Fibroblast of skin of left biceps (primary cell): ENCODE measurements around the gene DAAM1.

Source experiments
- DNase-seq, 2 experiments: peaks; one replicate each; pipeline ENCODE4 v3.0.0-alpha.2; 2013; ENCODE audit warnings: low read depth in 2 of 2

Gene DAAM1

DNA sequence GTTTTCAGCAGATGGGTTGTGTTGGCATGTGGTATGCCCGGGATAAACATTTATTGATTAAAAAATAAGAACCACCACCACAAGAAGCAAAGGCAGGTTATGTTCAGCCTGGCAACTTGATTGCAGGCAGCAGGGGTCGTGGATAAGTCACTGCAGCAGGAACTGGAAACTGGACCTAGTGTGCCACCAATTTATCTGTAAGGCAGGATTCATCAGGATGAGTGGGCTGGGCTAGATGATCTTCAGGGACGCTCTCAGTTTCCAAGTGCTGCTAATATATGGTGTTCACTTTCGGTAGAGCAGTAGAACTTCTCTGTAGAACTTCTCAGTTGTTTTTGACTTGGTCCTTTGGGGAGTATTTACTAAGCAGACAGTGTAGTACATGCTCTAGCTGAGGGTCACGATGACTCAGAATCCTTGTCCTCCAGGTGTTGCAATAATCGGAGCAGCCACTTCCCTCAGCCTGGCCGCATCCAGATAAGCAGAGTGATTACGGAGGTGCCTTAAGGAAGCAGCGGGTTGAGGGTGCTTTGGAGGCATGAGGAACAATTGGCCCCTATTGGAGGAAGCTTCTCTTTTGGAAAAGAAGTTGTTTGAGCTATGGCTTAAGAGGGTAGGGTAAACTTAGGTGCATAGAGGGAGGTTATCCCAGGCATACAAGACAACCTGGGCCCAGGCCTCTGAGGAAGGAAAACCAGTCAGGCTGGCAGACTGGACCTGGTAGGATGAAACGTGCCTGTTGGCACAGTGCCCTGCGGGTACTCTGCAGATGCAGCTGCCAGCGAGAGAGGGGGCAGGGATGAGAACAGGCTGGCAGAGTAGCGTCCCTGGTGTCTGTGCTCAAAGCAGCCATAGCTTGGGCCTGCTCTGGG is 172.7 kb downstream of the DAAM1 start:
- DNase-seq = no peak

- DNase-seq = no peak
Measured at GRCh38 chr14:59362513-59362912, 174.0 kb downstream of the DAAM1 start.

DNA sequence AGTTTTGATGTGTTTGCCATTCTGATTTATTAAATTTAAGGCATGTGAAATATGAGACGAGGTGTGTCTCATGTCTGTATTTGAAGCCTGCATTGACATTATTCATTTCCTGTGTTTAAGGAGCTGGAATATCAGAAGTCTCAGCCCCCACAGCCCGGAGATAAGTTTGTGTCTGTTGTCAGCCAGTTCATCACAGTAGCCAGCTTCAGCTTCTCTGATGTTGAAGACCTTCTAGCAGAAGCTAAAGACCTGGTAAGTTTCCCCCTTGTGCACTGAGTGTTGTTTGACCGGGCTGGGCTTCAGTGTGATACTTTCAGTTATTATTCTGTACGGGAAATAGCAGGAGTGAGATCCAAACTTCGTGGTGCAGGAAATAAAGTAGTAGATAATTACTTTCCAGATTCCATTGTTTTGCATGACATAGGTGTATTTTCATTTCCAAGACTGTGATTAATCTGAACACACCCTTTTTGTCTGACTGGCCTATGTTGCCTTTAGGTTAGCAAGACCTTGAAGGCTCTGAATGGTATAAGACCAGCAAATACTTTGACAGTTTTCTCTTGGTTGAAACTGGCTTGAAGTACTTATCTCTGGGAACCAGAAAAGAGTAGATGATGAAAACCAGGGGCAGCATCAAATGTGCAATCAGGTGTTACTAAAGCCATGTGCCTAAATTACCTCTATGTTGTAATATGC is 175.2 kb downstream of the DAAM1 start:
- DNase-seq = no peak

DNA sequence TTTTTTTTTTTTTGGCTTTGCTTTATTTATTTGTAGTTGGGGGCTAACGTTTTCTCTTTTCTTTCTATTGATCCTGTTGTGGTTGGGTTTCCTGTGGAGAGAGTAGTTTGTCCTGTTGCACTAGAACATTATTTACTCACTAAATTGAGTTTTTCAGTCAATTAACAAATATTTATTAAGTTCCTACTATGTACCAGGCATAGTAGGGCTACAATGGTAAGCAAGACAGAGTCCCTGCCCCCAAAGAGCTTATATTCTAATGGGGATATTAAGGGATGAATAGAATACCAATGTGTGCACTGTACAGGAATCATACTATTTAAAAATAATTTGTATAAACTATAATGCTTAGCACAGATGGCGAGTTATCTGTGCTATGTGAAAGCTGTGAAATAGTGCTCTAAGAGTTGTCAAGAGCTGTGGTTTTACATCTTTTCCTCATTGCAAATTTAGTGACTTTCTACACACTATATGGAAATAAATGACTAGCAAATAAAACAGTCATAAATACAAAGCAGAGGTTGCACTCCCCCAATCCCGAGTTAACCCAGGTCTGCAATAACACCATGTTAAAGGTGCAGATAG is 181.8 kb downstream of the DAAM1 start:
- DNase-seq = no peak

- DNase-seq = no peak
Measured at GRCh38 chr14:59371771-59372170, 183.3 kb downstream of the DAAM1 start.

GRCh38 chr14:59374048-59374447 is 185.6 kb downstream of the DAAM1 start:
- no peak for DNase-seq

DNA sequence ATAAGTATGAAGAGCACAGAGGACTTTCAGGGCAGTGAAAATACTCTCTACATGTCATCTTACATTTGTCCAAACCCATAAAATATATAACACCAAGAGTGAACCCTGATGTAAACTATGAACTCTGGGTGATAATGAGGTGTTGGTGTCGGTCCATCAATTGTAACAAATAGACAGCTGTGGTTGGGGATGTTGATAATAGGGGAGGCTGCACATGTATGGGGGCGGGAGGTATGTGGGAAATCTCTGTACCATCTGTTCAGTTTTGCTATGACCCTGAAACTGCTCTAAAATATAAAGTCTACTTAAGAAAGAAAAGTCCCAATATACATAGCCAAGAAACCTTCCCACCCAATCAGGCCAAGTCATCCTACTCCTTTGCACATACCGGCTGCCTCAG is 188.2 kb downstream of the DAAM1 start:
- DNase-seq = no peak

- no peak for DNase-seq
Measured at GRCh38 chr14:59377491-59377890, 189.0 kb downstream of the DAAM1 start.

DNA sequence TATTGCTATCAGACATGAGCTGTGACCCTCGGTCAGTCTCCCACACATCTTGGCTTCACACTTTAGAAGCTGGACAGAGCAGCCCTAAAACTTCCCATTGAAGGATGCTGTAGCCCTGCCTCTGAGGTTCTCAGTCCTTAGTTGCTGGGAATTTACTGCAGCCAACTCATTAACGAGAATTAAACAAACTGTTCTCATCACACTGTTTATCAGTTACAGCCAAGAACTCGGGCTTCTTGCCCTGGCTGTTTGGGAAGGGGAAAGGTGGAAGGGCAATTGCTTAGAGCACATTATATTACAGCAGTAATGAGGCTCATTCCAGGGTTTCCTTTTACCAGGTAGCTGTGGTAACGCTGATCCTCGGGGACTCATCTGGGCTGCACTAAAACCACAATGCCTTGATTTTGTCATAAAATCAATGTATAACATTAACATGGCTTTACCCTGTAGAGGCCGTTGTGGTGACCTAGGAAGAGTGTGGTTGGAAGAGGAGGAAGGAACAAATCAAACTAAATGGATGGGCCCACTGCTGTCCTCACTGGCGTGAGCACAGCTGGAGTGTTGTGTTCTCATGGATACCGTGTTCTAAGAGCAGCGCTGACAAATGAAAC is 189.6 kb downstream of the DAAM1 start:
- DNase-seq = no peak

- DNase-seq = no peak
Measured at GRCh38 chr14:59389936-59390335, 201.5 kb downstream of the DAAM1 start.

DNA sequence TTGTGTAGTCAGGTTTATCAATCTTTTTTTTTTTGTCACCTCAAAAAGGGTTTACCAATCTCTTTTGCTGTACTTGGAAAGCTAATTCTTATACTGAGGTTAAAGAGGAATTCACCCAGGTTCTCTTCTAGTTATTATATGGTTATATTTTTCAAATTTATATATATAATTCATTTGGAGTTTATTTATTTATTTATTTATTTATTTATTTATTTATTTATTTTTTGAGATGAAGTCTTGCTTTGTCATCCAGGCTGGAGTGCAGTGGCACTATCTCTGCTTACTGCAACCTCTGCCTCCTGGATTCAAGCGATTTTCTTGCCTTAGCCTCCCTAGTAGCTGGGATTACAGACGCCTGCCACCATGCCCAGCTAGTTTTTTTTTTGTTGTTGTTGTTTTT is 202.9 kb downstream of the DAAM1 start:
- no peak for DNase-seq

DNA sequence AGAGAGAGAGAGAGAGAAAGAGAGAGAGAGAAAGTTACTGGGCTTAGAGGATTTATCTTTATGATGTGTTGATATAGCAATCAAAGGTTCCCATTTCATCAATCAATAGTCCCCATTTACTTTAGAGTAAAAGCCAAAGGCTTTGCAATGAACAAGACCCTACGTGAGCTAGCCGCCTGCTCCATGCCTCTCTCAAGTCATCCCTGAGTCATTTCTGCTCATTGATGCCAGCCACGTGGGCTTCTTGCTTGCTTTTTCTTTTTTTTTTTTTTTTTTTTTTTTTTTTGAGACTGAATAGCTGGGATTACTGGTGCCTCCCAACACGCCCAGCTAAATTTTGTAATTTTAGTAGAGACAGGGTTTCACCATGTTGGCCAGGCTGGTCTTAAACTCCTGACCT is 205.8 kb downstream of the DAAM1 start:
- no peak for DNase-seq

- DNase-seq = no peak
Measured at GRCh38 chr14:59395672-59396071, 207.2 kb downstream of the DAAM1 start.

GRCh38 chr14:59398841-59399240 is 210.4 kb downstream of the DAAM1 start:
- DNase-seq = no peak

DNA sequence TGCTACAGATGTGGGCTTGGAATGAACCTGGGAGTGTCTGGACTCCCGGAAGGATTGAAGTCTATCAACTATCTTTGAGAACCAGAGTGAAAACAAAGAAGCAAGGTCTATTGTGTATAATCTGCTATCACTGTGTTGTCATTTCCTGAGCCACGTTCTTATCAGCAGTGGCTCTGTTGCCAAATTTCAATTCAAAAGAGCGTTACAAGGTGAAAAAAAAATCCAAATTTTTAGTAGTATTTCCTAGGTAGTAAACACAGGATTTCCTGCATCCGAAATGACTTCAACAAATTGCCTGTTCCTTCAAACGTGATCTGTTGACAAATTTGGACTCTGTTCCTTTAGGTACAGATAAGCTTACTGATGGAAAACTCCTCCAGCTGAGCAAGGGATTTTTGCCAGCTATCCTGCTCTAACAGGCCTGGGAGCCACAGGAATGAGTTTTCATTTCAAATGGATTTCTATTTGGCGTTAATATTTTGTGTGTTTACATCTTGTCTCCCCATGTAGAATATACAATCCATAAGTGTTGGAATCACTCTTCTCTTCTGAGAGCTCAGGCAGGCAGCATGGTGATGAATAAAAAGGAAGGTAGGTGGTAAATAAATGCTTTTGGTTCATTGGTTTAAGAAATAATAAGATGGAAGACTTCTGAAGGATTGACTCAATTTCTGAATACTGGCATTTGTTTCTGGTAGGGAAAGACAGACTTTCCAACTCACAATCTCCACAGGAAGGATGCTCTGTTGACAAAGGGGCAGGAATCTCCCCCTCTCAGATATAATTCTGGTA is 218.2 kb downstream of the DAAM1 start:
- peak in 1 of 2 experiments; percentile 19 for DNase-seq

- DNase-seq = peak; percentile 85 to 87
Measured at GRCh38 chr14:59407246-59408010, 219.0 kb downstream of the DAAM1 start.

- no peak for DNase-seq
Measured at GRCh38 chr14:59415836-59416602, 227.6 kb downstream of the DAAM1 start.

DNA sequence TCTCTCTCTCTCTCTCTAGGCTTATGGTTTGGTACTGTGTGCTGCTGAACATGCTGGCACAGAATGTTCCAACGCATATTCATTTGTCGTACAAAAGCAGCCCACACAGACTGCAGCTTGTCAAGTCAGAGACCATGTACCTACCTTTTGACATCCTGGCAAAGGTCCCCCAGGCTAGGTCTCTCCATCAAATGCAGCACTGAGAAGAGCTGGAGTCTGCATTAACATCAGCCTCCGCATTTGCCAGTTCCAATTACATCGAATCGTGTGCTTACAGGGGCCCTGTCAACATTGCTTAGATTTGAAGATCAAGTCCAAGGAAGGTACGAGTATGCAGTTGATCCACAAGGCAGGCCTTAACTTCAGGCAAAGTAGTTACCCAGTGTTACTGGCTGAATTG is 228.8 kb downstream of the DAAM1 start:
- DNase-seq = no peak

- no peak for DNase-seq
Measured at GRCh38 chr14:59419303-59419702, 230.8 kb downstream of the DAAM1 start.
